SW480 (cell line): Measurements from ENCODE around the gene OAT.

Source experiments
- DNase-seq: peaks from one replicate; pipeline ENCODE4 v3.0.0-alpha.2; 2016; ENCODE audit warnings: low spot score

The OAT gene

GRCh38 chr10:124418726-124419501 is at the start of gene OAT:
Gene OAT (minus strand): TSS chr10:124418923. CDS start chr10:124412171, 6,752 bp downstream.
- peak; percentile 93 for DNase-seq

GRCh38 chr10:124467165-124467564 is 48.4 kb upstream of the OAT start:
- DNase-seq = no peak

GRCh38 chr10:124465777-124466488 is 47.2 kb upstream of the OAT start:
- DNase-seq = no peak

- no peak for DNase-seq
Observed at GRCh38 chr10:124465003-124465776, 46.5 kb upstream of the OAT start.

- DNase-seq = no peak
Observed at GRCh38 chr10:124464028-124464965, 45.6 kb upstream of the OAT start.

- no peak for DNase-seq
Observed at GRCh38 chr10:124462348-124462695, 43.6 kb upstream of the OAT start.

- DNase-seq = peak; percentile 70
Observed at GRCh38 chr10:124461642-124462347, 43.1 kb upstream of the OAT start, which contains the start of gene LHPP. Gene LHPP (plus strand): TSS chr10:124461823. CDS start chr10:124461863, 40 bp downstream.

- no peak for DNase-seq
Observed at GRCh38 chr10:124460144-124460543, 41.4 kb upstream of the OAT start.

GRCh38 chr10:124459395-124459794 is 40.7 kb upstream of the OAT start:
- DNase-seq = no peak

GRCh38 chr10:124458889-124459288 is 40.2 kb upstream of the OAT start:
- no peak for DNase-seq

GRCh38 chr10:124458473-124458872 is 39.8 kb upstream of the OAT start:
- DNase-seq = no peak

GRCh38 chr10:124455441-124455840 is 36.7 kb upstream of the OAT start:
- no peak for DNase-seq

GRCh38 chr10:124453960-124454610 is 35.4 kb upstream of the OAT start:
- no peak for DNase-seq

- DNase-seq = no peak
Observed at GRCh38 chr10:124451276-124451675, 32.6 kb upstream of the OAT start.

GRCh38 chr10:124450783-124451057 is 32.0 kb upstream of the OAT start:
- DNase-seq = no peak

- DNase-seq = no peak
Observed at GRCh38 chr10:124450012-124450782, 31.5 kb upstream of the OAT start, which contains the start of gene NKX1-2. Gene NKX1-2 (minus strand): TSS chr10:124450035. CDS start chr10:124449943, 92 bp downstream.

GRCh38 chr10:124449170-124450011 is 30.7 kb upstream of the OAT start:
- no peak for DNase-seq

- DNase-seq = no peak
Observed at GRCh38 chr10:124448696-124449169, 30.0 kb upstream of the OAT start.
